Endothelial cell of umbilical vein (primary cell): ENCODE results near the gene CNNM4. TPM values are rescaled to one million over a fixed set of nuclear protein-coding genes. Genes with fewer than 3 reads are reported as not detected.

Experiments
- BruUV-seq: library from RNA; stranded (reverse); fragments of 400-500 nt; replicated peaks from 2 replicates; lab custom pipeline; 2021; lab: Mats Ljungman, UMichigan
- CTCF ChIA-PET: fragments of 300-600, 350-600 bp; sonication (Branson Sonifier 250); formaldehyde crosslinking; loops from one replicate; lab custom pipeline; 2021; ENCODE audit warnings: antibody characterized with exemption, inconsistent platforms; lab: Charles Lee
- POLR2A ChIA-PET: fragments of 300-600, 350-600 bp; sonication (Branson Sonifier 250); formaldehyde crosslinking; loops from one replicate; lab custom pipeline; 2021; ENCODE audit warnings: antibody characterized with exemption, inconsistent platforms; lab: Charles Lee
- DNase-seq: peaks from one replicate; pipeline ENCODE4 v3.0.0-alpha.2; 2011; ENCODE audit warnings: low read depth, low spot score
- FAIRE-seq: peaks from 2 replicates; lab custom pipeline; 2011; peaks lifted over from hg19 to GRCh38; lab: Jason Lieb, UNC
- H2AFZ ChIP-seq: 2 replicates; pipeline ENCODE4 v1.6.0; 2012; ENCODE audit warnings: low read depth, low read length, control low read depth, inconsistent platforms
- H3K27ac ChIP-seq: 2 replicates; pipeline ENCODE4 v1.5.1; 2011; ENCODE audit warnings: low read depth, mild to moderate bottlenecking, control low read depth, low read length, moderate library complexity; ENCODE audit not compliant: insufficient read depth
- H3K27me3 ChIP-seq, 2 experiments: 2 replicates each; pipeline versions ENCODE4 v1.6.0 to v1.6.1; 2011; ENCODE audit warnings: low read length in 2 of 2, mixed read lengths in 1 of 2; ENCODE audit not compliant: control insufficient read depth in 2 of 2, insufficient read depth in 2 of 2
- H3K36me3 ChIP-seq, 2 experiments: 2 replicates in 1 of 2; 3 replicates in 1 of 2; pipeline ENCODE4 v1.5.1; 2011; ENCODE audit warnings: low read length in 2 of 2, mild to moderate bottlenecking in 1 of 2, moderate library complexity in 1 of 2; ENCODE audit not compliant: control insufficient read depth in 2 of 2, insufficient read depth in 2 of 2; ENCODE audit errors: extremely low read depth in 1 of 2
- H3K4me1 ChIP-seq: 3 replicates; pipeline ENCODE4 v1.5.1; 2011; ENCODE audit warnings: mild to moderate bottlenecking, low read length; ENCODE audit not compliant: control insufficient read depth, insufficient read depth; ENCODE audit errors: extremely low read depth
- H3K4me2 ChIP-seq: 2 replicates; pipeline ENCODE4 v1.6.1; 2011; ENCODE audit warnings: low read length, control low read depth, mixed read lengths; ENCODE audit not compliant: insufficient read depth
- H3K4me3 ChIP-seq, 3 experiments: fragments of 200-600 bp in 1 of 3; sonication (generic), shearing (Covaris generic) in 1 of 3; replicated peaks in 1 of 3; 2 replicates each; pipeline ENCODE4 v1.5.1; 2011 to 2016; ENCODE audit warnings: control low read depth in 3 of 3, low read length in 3 of 3, mild to moderate bottlenecking in 2 of 3, inconsistent platforms in 1 of 3, low read depth in 1 of 3, moderate library complexity in 1 of 3; ENCODE audit not compliant: insufficient read depth in 1 of 3
- H3K79me2 ChIP-seq: 2 replicates; pipeline ENCODE4 v1.6.0; 2012; ENCODE audit warnings: low read length, inconsistent platforms; ENCODE audit not compliant: control insufficient read depth, insufficient read depth
- H3K9ac ChIP-seq: replicated peaks from 2 replicates; pipeline ENCODE3; 2011; ENCODE audit warnings: low read length, control low read depth; ENCODE audit not compliant: insufficient read depth; ENCODE audit errors: extremely low read depth
- H3K9me1 ChIP-seq: replicated peaks from 3 replicates; pipeline ENCODE4 v1.6.0; 2011; ENCODE audit warnings: mild to moderate bottlenecking, low read length; ENCODE audit not compliant: control insufficient read depth, insufficient read depth; ENCODE audit errors: extremely low read depth
- H3K9me3 ChIP-seq: replicated peaks from 2 replicates; pipeline ENCODE4 v1.5.1; 2012; ENCODE audit warnings: low read length, inconsistent platforms; ENCODE audit not compliant: control insufficient read depth, insufficient read depth
- H4K20me1 ChIP-seq: replicated peaks from 2 replicates; pipeline ENCODE3; 2011; ENCODE audit warnings: mild to moderate bottlenecking, low read length; ENCODE audit not compliant: control insufficient read depth, insufficient read depth; ENCODE audit errors: extremely low read depth
- CTCF ChIP-seq, 2 donors: IDR thresholded peaks; 1 replicate in 1 of 2; 2 replicates in 1 of 2; pipeline ENCODE4 v1.5.1; 2011; ENCODE audit warnings: low read length in 2 of 2, mild to moderate bottlenecking in 2 of 2, moderate library complexity in 2 of 2, control low read depth in 1 of 2, inconsistent platforms in 1 of 2, low read depth in 1 of 2; ENCODE audit not compliant: insufficient read depth in 1 of 2; ENCODE audit errors: extremely low read depth in 1 of 2
- EZH2 ChIP-seq: IDR thresholded peaks from 2 replicates; pipeline ENCODE4 v1.6.1; 2012; ENCODE audit warnings: borderline replicate concordance, low read depth, mild to moderate bottlenecking, moderate library complexity, low read length, inconsistent platforms; ENCODE audit not compliant: severe bottlenecking
- FOS ChIP-seq: IDR thresholded peaks from 2 replicates; pipeline ENCODE4 v1.6.1; 2011; ENCODE audit warnings: mild to moderate bottlenecking, low read length, moderate library complexity, borderline replicate concordance; ENCODE audit not compliant: insufficient read depth
- GATA2 ChIP-seq: IDR thresholded peaks from 2 replicates; pipeline ENCODE4 v1.7.0; 2011; ENCODE audit warnings: low read depth, mild to moderate bottlenecking, moderate library complexity, mixed read lengths, low read length; ENCODE audit not compliant: insufficient read length, insufficient read depth
- JUN ChIP-seq: IDR thresholded peaks from 2 replicates; pipeline ENCODE4 v1.6.1; 2011; ENCODE audit warnings: borderline replicate concordance, low read depth; ENCODE audit not compliant: insufficient read length, insufficient read depth
- MYC ChIP-seq: IDR thresholded peaks from one replicate; pipeline ENCODE4 v1.6.1; 2011; ENCODE audit warnings: mild to moderate bottlenecking, low read depth, low read length
- POLR2A ChIP-seq: IDR thresholded peaks from 2 replicates; pipeline ENCODE4 v1.6.1; 2012; ENCODE audit warnings: low read depth, mild to moderate bottlenecking, control low read depth, low read length
- POLR2AphosphoS5 ChIP-seq: IDR thresholded peaks from 2 replicates; pipeline ENCODE4 v1.6.1; 2012; ENCODE audit warnings: low read depth, mild to moderate bottlenecking, control low read depth, low read length, moderate library complexity; ENCODE audit not compliant: insufficient read depth
- dilution Hi-C: fragments of 300-500 bp; cut with MboI; formaldehyde crosslinking; loops from one replicate; pipeline ENCODE4 v1.15.0; 2019; ENCODE audit warnings: low sequenced_read_pairs; ENCODE audit not compliant: extremely low pct_ligation_motif_present
- intact Hi-C: fragments of 100-400 bp; cut with micrococcal nuclease; formaldehyde crosslinking; loops from one replicate; pipeline ENCODE4 v1.10.0; 2022
- polyA plus RNA-seq, 4 experiments: library from polyadenylated mRNA; depleted of rRNA in 3 of 4; stranded (reverse) in 3 of 4; unstranded in 1 of 4; fragments of >200 nt; gene quantifications; 2 replicates each; pipeline versions ENCODE4 v1.2.1 to v1.2.3, GENCODE V29; 2011 to 2012; ENCODE audit warnings: missing spikeins in 1 of 4
- total RNA-seq: library from RNA; stranded (reverse); gene quantifications from 2 replicates; pipeline ENCODE4 v1.2.3, GENCODE V29; 2021
- TF ChIP-seq, protein P1 (sequence below): IDR thresholded peaks from 2 replicates; pipeline ENCODE4 v1.6.1; 2011; ENCODE audit not compliant: insufficient read depth, insufficient read length

Gene CNNM4
- total and polyA plus RNA-seq, 2 donors (not counting 3 experiments of a cell fraction or from before 2014, with no cell fraction given), result 4.7 to 5.3 TPM

GRCh38 chr2:96792772-96793749 is 32.4 kb downstream of the CNNM4 start:
- no peak overlapping the region for H3K27ac ChIP-seq
- intact Hi-C loops (no loop called here), dilution Hi-C loops (no loop called here)
- TF ChIP-seq FOS (no peak), EZH2 (no peak), MYC (no peak), JUN (no peak), GATA2 (no peak), POLR2AphosphoS5 (no peak), POLR2A (no peak), CTCF (IDR thresholded peaks at IDR 0.05; ENCODE audit: extremely low read depth in 1 of 2, insufficient read depth in 1 of 2, low read depth in 1 of 2, low read length in 2 of 2) (no peak)
- TF ChIP-seq, protein P1, sequence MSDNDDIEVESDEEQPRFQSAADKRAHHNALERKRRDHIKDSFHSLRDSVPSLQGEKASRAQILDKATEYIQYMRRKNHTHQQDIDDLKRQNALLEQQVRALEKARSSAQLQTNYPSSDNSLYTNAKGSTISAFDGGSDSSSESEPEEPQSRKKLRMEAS, result no peak
- no peak overlapping the region for H3K4me3 ChIP-seq
- no peaks in the 10 kb centered on the region for H3K27me3 ChIP-seq
- no peak for FAIRE-seq
- no TSS peak for BruUV-seq
- no peaks in the 10 kb centered on the region for H4K20me1 ChIP-seq
- no peak overlapping the region for H3K9ac ChIP-seq
- no peaks in the 10 kb centered on the region for H3K36me3 ChIP-seq
- H3K4me1 ChIP-seq, result no peaks in the 10 kb centered on the region
- no peaks in the 10 kb centered on the region for H3K9me3 ChIP-seq
- CTCF ChIA-PET, result interaction anchor here (0.6 to 1.7 kb wide), 4 partner anchors 8 to 30 kb away, joined by 3 to 5 read pairs (median 4); no protein-coding TSS in a partner anchor
- no peaks in the 10 kb centered on the region for H3K9me1 ChIP-seq
- no peaks in the 10 kb centered on the region for H3K79me2 ChIP-seq
- POLR2A ChIA-PET, result interaction anchor here (0.6 kb wide), 1 partner anchor 75 kb away, joined by 4 read pairs; no protein-coding TSS in a partner anchor
- H3K4me2 ChIP-seq, result no peak overlapping the region
- H2AFZ ChIP-seq, result no peak overlapping the region
- no peak for DNase-seq
